Activated CD8-positive, alpha-beta T cell treated with anti-CD3 and anti-CD28 coated beads for 36 hours (primary cell): ENCODE measurements around the gene PLAGL2. TPM values are rescaled to one million over a fixed set of nuclear protein-coding genes. Genes with fewer than 3 reads are reported as not detected.

ENCODE experiments used
- ATAC-seq: fragments of 200-7000 bp; cut with Tn5 transposase; one replicate; pipeline ENCODE4 v1.10.0; 2021; ENCODE audit warnings: mild to moderate bottlenecking, moderate library complexity
- CTCF ChIA-PET: fragments of 350-600 bp; sonication (Branson Sonifier 250); formaldehyde crosslinking; loops from one replicate; lab custom pipeline; 2021; ENCODE audit warnings: antibody characterized with exemption; lab: Charles Lee
- POLR2A ChIA-PET: fragments of 350-600 bp; sonication (Branson Sonifier 250); formaldehyde crosslinking; loops from one replicate; lab custom pipeline; 2021; ENCODE audit warnings: antibody characterized with exemption; lab: Charles Lee
- DNase-seq: peaks from one replicate; pipeline ENCODE4 v3.0.0-alpha.2; 2020
- H3K27ac Mint-ChIP-seq: one replicate; pipeline ENCODE4 v1.8.0; 2021; ENCODE audit warnings: mild to moderate bottlenecking, mixed read lengths
- H3K27me3 Mint-ChIP-seq: one replicate; pipeline ENCODE4 v1.8.0; 2021; ENCODE audit warnings: mixed read lengths
- H3K36me3 Mint-ChIP-seq: one replicate; pipeline ENCODE4 v1.8.0; 2021; ENCODE audit warnings: low read depth, mixed read lengths
- H3K4me1 Mint-ChIP-seq: one replicate; pipeline ENCODE4 v1.8.0; 2021; ENCODE audit warnings: low read depth, mixed read lengths
- H3K4me3 Mint-ChIP-seq: one replicate; pipeline ENCODE4 v1.8.0; 2021; ENCODE audit warnings: mild to moderate bottlenecking, moderate library complexity, mixed read lengths
- H3K9me3 Mint-ChIP-seq: one replicate; pipeline ENCODE4 v1.8.0; 2021; ENCODE audit warnings: mixed read lengths
- intact Hi-C: fragments of 100-400 bp; cut with micrococcal nuclease; formaldehyde crosslinking; loops from one replicate; pipeline ENCODE4 v1.10.0; 2022
- total RNA-seq, 2 experiments: library from RNA; stranded (reverse); gene quantifications; one replicate each; pipeline ENCODE4 v1.2.3, GENCODE V29; 2021
- TF ChIP-seq, protein P1 (sequence below): fragments of 200-600 bp; IDR thresholded peaks from one replicate; pipeline ENCODE4 v1.8.0; 2022; ENCODE audit warnings: antibody characterized with exemption, mild to moderate bottlenecking

Gene PLAGL2
- total RNA-seq, 2 experiments from 2014 or later, result 70.6 to 71.5 TPM

DNA sequence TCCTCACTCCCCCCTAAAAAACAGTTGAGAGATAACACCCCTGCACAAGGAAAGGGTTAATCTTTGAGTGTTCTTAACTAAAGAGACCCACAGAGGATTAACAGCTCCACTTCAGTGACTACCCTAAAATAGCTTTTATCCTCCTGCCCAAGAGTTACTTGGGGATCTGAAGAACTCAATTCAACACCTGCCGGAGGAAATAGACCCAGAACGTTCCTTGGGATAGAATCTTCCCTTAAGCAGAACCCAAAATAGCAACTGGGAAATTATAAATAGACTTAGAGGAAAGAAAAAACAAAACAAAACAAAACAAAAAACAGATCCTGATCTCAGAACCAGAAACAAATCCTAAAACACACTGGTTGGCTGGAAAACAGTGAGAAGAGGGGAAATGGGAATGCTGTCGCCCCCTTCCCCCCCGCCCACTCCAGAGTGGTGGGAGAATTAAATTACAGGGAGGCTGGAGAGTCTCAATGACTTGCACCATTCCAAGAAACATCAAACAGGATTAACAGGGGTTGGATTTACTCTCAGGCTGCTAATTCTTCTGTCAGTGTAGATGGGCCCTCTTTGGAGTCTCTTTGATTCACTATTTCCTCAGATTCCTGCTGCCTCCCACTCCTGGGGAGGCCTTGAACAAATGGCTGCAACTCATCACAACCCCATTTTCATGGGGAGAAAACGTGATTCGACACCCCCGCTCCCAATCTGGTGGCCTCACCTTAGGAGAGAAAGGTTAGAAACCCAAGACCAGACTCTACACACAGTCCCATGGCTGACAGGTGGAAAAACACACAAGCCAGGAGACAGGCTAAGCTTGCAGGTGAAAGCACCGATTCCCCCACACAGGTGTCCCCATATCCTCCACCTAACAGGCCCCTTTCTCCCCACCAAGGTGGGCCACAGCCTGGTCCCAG, 1.4 kb downstream of the PLAGL2 start:
- no peaks in the 10 kb centered on the region for H3K27me3 Mint-ChIP-seq
- TF ChIP-seq, protein P1, sequence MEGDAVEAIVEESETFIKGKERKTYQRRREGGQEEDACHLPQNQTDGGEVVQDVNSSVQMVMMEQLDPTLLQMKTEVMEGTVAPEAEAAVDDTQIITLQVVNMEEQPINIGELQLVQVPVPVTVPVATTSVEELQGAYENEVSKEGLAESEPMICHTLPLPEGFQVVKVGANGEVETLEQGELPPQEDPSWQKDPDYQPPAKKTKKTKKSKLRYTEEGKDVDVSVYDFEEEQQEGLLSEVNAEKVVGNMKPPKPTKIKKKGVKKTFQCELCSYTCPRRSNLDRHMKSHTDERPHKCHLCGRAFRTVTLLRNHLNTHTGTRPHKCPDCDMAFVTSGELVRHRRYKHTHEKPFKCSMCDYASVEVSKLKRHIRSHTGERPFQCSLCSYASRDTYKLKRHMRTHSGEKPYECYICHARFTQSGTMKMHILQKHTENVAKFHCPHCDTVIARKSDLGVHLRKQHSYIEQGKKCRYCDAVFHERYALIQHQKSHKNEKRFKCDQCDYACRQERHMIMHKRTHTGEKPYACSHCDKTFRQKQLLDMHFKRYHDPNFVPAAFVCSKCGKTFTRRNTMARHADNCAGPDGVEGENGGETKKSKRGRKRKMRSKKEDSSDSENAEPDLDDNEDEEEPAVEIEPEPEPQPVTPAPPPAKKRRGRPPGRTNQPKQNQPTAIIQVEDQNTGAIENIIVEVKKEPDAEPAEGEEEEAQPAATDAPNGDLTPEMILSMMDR, result no peak
- peak overlapping the region; percentile 92 for H3K27ac Mint-ChIP-seq
- CTCF ChIA-PET, result interaction anchor here (1.3 to 2.2 kb wide), 4 partner anchors 153 to 316 kb away, joined by 3 to 8 read pairs (median 4); no protein-coding TSS in a partner anchor
- intact Hi-C loops, result loop anchor here (2.0 to 5.0 kb wide), 3 partner anchors 45 to 153 kb away; partner anchors contain the start of gene ASXL1
- peaks cover 62% of the 10 kb centered on the region for H3K4me1 Mint-ChIP-seq
- ATAC-seq, result no peak
- peaks cover 83% of the 10 kb centered on the region for H3K36me3 Mint-ChIP-seq
- DNase-seq, result peak; percentile 34
- no peaks in the 10 kb centered on the region for H3K9me3 Mint-ChIP-seq
- POLR2A ChIA-PET, result interaction anchor here (0.9 to 7.6 kb wide), 15 partner anchors 11 to 484 kb away, joined by 3 to 60 read pairs (median 4); partner anchors contain the start of genes ASXL1, BCL2L1, KIF3B and TM9SF4
- peak overlapping the region; percentile 99 for H3K4me3 Mint-ChIP-seq

DNA sequence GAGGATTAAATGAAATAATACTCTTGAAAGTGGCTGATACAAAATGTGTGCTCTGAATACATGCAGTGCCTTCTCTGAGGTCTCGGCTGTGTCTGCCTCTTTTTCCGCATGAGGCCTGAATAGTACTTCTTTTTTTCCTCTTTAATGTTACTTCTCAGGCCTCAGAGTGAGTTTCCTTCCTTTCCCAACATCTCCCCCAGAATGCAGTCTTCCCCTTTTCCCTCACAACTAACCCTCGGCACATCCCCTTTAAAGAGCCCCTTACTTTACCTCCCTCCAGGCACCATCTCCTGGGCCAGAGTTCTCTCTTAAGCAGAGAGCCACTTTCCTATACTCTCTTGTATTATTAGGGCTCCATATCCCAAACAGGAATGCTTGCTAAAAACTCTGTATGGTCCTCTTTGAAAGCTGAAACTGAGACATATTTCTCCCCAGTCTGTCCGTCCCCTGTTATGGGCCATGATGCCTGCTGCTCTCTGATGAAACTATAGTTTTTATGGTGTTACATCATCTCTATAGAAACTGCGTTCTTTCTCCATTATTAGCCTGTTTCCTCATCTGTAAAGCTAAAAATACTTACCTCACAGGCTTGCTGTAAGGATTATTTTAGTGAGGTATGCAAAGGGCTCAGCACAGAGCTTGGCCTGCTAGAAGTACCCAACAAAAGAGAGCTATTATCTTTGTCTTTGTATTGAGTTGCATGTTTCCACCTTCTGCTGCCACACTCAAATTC, 2.3 kb downstream of the PLAGL2 start:
- no peaks in the 10 kb centered on the region for H3K27me3 Mint-ChIP-seq
- ChIA-PET CTCF (interaction anchor here (0.5 to 2.2 kb wide), 5 partner anchors 82 to 316 kb away, joined by 3 to 8 read pairs (median 3); no protein-coding TSS in a partner anchor), POLR2A (interaction anchor here (0.7 to 7.6 kb wide), 23 partner anchors 9 to 483 kb away, joined by 3 to 60 read pairs (median 4); partner anchors contain the start of genes ASXL1, BCL2L1, KIF3B and TM9SF4)
- DNase-seq, result no peak
- peak overlapping the region; percentile 92 for H3K27ac Mint-ChIP-seq
- peaks cover 59% of the 10 kb centered on the region for H3K4me1 Mint-ChIP-seq
- H3K9me3 Mint-ChIP-seq, result no peaks in the 10 kb centered on the region
- ATAC-seq, result no peak
- intact Hi-C loops, result loop anchor here (2.0 to 5.0 kb wide), 2 partner anchors 46 to 82 kb away; no protein-coding TSS in a partner anchor
- TF ChIP-seq, protein P1, result no peak
- peaks cover 82% of the 10 kb centered on the region for H3K36me3 Mint-ChIP-seq
- H3K4me3 Mint-ChIP-seq, result peak overlapping the region; percentile 99

DNA sequence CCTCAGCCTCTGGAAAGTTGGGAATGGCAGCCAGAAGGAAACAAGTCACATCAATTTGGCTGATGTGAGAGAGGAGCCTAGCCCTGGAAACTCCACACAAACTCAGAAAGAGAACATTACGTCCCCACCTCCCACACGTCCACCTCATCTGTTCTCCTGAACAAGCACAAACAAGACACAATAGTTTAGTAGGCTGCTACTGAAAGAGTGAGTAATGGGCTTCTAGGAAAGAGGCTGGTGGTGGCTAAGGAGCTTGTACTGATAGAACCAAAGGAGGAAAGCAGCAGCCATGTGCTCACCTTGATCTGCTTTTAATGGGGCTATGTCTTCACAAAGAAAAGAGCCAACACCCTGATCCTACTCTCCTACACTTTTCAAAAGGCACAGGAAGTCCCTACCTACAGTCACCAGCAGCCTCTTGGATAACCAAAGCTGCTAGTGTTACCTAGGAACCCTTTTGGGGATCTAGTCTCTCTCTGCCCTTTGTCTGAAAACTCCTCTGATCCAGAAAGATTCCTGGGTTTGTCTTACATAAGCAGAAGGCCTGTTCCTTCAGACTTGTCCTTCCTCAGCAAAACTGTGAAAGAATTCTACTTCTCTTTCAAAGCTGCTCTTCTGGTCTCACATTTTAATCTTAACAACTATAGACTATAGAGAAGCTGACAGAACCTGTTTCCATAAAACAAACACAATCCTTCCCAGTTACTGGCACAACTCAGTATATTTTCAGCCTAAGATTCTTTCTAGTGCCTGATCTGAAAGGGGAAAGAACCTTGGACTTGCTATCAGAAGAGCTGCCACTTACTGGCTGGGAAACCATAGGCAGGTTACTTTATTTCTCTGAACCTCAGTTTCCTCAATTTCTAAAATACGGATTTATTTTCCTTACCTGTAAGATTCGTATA, 3.1 kb downstream of the PLAGL2 start:
- ATAC-seq, result peak; percentile 70
- CTCF ChIA-PET, result interaction anchor here (0.5 to 2.2 kb wide), 6 partner anchors 82 to 317 kb away, joined by 3 to 8 read pairs (median 4); no protein-coding TSS in a partner anchor

More for the DNA sequence above, 3.1 kb downstream of the PLAGL2 start:
- TF ChIP-seq, protein P1, result no peak
- Mint-ChIP-seq H3K4me1 (peaks cover 57% of the 10 kb centered on the region), H3K9me3 (no peaks in the 10 kb centered on the region), H3K4me3 (peak overlapping the region; percentile 99), H3K27ac (peak overlapping the region; percentile 92), H3K27me3 (no peaks in the 10 kb centered on the region), H3K36me3 (peaks cover 81% of the 10 kb centered on the region)
- intact Hi-C loops, result loop anchor here (2.0 to 5.0 kb wide), 2 partner anchors 46 to 83 kb away; no protein-coding TSS in a partner anchor
- DNase-seq, result peak; percentile 96
- POLR2A ChIA-PET, result interaction anchor here (0.7 to 7.6 kb wide), 20 partner anchors 10 to 305 kb away, joined by 3 to 60 read pairs (median 4); partner anchors contain the start of gene ASXL1
